ENCODE results near the gene LBR. TPM values are rescaled to one million over a fixed set of nuclear protein-coding genes. Genes with fewer than 3 reads are reported as not detected.

LBR gene
- total RNA-seq, 1 donor from 2014 or later = 73.4 TPM

GRCh38 chr1:225440380-225441221, 12.8 kb upstream of the LBR start:
- TF ChIP-seq CTCF (IDR thresholded peaks at IDR 0.05; ENCODE audit: unreplicated experiment) = no peak
- Mint-ChIP-seq H3K36me3 (no peaks in the 10 kb centered on the region), H3K4me3 (no peak overlapping the region), H3K4me1 (peaks cover 14% of the 10 kb centered on the region), H3K27ac (no peak overlapping the region), H3K27me3 (ENCODE audit: low read depth) (no peaks in the 10 kb centered on the region), H3K9me3 (no peaks in the 10 kb centered on the region)
- no peak for DNase-seq (ENCODE audit: low spot score in 2 of 2, unreplicated experiment in 2 of 2)

- Mint-ChIP-seq H3K27me3 (ENCODE audit: low read depth) (no peaks in the 10 kb centered on the region), H3K4me1 (peaks cover 6% of the 10 kb centered on the region)
- TF ChIP-seq CTCF (IDR thresholded peaks at IDR 0.05; ENCODE audit: unreplicated experiment) = no peak
Observed at GRCh38 chr1:225437710-225438437, 10.0 kb upstream of the LBR start.

GRCh38 chr1:225435957-225436392, 8.1 kb upstream of the LBR start:
- no peak overlapping the region for H3K27ac Mint-ChIP-seq
- no peak overlapping the region for H3K4me3 Mint-ChIP-seq
- DNase-seq (ENCODE audit: low spot score in 2 of 2, unreplicated experiment in 2 of 2) = no peak
- H3K4me1 Mint-ChIP-seq = peaks cover 4% of the 10 kb centered on the region
- H3K36me3 Mint-ChIP-seq = no peaks in the 10 kb centered on the region
- TF ChIP-seq CTCF (IDR thresholded peaks at IDR 0.05; ENCODE audit: unreplicated experiment) = no peak
- H3K9me3 Mint-ChIP-seq = no peaks in the 10 kb centered on the region
- H3K27me3 Mint-ChIP-seq (ENCODE audit: low read depth) = no peaks in the 10 kb centered on the region

More at GRCh38 chr1:225437710-225438437, 10.0 kb upstream of the LBR start:
- no peak for DNase-seq (ENCODE audit: low spot score in 2 of 2, unreplicated experiment in 2 of 2)
- no peak overlapping the region for H3K4me3 Mint-ChIP-seq
- H3K27ac Mint-ChIP-seq = no peak overlapping the region
- H3K36me3 Mint-ChIP-seq = no peaks in the 10 kb centered on the region
- no peaks in the 10 kb centered on the region for H3K9me3 Mint-ChIP-seq

- TF ChIP-seq CTCF (IDR thresholded peaks at IDR 0.05; ENCODE audit: unreplicated experiment) = no peak
Observed at GRCh38 chr1:225435487-225435886, 7.6 kb upstream of the LBR start.

GRCh38 chr1:225435076-225435475, 7.2 kb upstream of the LBR start:
- peaks cover 2% of the 10 kb centered on the region for H3K27me3 Mint-ChIP-seq (ENCODE audit: low read depth)

More at GRCh38 chr1:225435487-225435886, 7.6 kb upstream of the LBR start:
- Mint-ChIP-seq H3K27ac (no peak overlapping the region), H3K4me3 (no peak overlapping the region), H3K36me3 (no peaks in the 10 kb centered on the region), H3K9me3 (no peaks in the 10 kb centered on the region), H3K4me1 (peaks cover 4% of the 10 kb centered on the region), H3K27me3 (ENCODE audit: low read depth) (no peaks in the 10 kb centered on the region)
- DNase-seq (ENCODE audit: low spot score in 2 of 2, unreplicated experiment in 2 of 2) = no peak

More at GRCh38 chr1:225435076-225435475, 7.2 kb upstream of the LBR start:
- no peak overlapping the region for H3K27ac Mint-ChIP-seq
- no peak overlapping the region for H3K4me3 Mint-ChIP-seq
- H3K4me1 Mint-ChIP-seq = peaks cover 7% of the 10 kb centered on the region
- no peaks in the 10 kb centered on the region for H3K36me3 Mint-ChIP-seq
- no peak for TF ChIP-seq CTCF (IDR thresholded peaks at IDR 0.05; ENCODE audit: unreplicated experiment)
- no peaks in the 10 kb centered on the region for H3K9me3 Mint-ChIP-seq
- DNase-seq (ENCODE audit: low spot score in 2 of 2, unreplicated experiment in 2 of 2) = no peak

All from mesothelial cell of epicardium (in vitro differentiated cells).